KMS-11 (cell line): ENCODE data around the gene ALDH8A1.

Experiments
- H2AFZ ChIP-seq: fragments of 200-600 bp; sonication (generic); 2 replicates; pipeline ENCODE4 v1.6.1; 2016; ENCODE audit warnings: antibody characterized with exemption, mixed run types, low read depth
- H3K27ac ChIP-seq: fragments of 200-600 bp; sonication (generic); 2 replicates; pipeline ENCODE4 v1.6.1; 2016; ENCODE audit warnings: mild to moderate bottlenecking, mixed run types
- H3K27me3 ChIP-seq: fragments of 200-600 bp; sonication (generic); 2 replicates; pipeline ENCODE4 v1.6.1; 2017; ENCODE audit warnings: mild to moderate bottlenecking, low read depth, mixed run types, moderate library complexity; ENCODE audit not compliant: insufficient read depth
- H3K36me3 ChIP-seq: fragments of 200-600 bp; sonication (generic); 2 replicates; pipeline ENCODE4 v1.6.1; 2017; ENCODE audit warnings: mild to moderate bottlenecking, mixed run types; ENCODE audit not compliant: insufficient read depth
- H3K4me1 ChIP-seq: fragments of 200-600 bp; sonication (generic); 2 replicates; pipeline ENCODE4 v1.6.1; 2016; ENCODE audit warnings: mild to moderate bottlenecking, low read depth, mixed run types; ENCODE audit not compliant: poor library complexity, severe bottlenecking
- H3K4me2 ChIP-seq: fragments of 200-600 bp; sonication (generic); 2 replicates; pipeline ENCODE4 v1.7.0; 2016; ENCODE audit warnings: mild to moderate bottlenecking, mixed run types
- H3K4me3 ChIP-seq: fragments of 200-600 bp; sonication (generic); IDR thresholded peaks from 2 replicates; pipeline ENCODE4 v1.6.1; 2017; ENCODE audit warnings: low read depth, low read length, mixed read lengths; ENCODE audit not compliant: insufficient read depth
- H3K79me2 ChIP-seq: fragments of 200-600 bp; sonication (generic); 2 replicates; pipeline ENCODE4 v1.6.1; 2016; ENCODE audit warnings: low read depth, mixed run types; ENCODE audit not compliant: insufficient read depth
- H3K9ac ChIP-seq: fragments of 200-600 bp; sonication (generic); 2 replicates; pipeline ENCODE4 v1.6.1; 2016; ENCODE audit warnings: mild to moderate bottlenecking, mixed run types
- H4K20me1 ChIP-seq: fragments of 200-600 bp; sonication (generic); 2 replicates; pipeline ENCODE4 v1.6.1; 2016; ENCODE audit warnings: mild to moderate bottlenecking, mixed run types; ENCODE audit not compliant: insufficient read depth
- TF ChIP-seq, protein P1 (sequence below): fragments of 200-600 bp; sonication (generic); conservative IDR thresholded peaks from 2 replicates; pipeline ENCODE4 v1.6.1; 2017; ENCODE audit warnings: low read depth, mild to moderate bottlenecking, antibody characterized with exemption, low read length, moderate library complexity, mixed read lengths

Gene ALDH8A1

DNA sequence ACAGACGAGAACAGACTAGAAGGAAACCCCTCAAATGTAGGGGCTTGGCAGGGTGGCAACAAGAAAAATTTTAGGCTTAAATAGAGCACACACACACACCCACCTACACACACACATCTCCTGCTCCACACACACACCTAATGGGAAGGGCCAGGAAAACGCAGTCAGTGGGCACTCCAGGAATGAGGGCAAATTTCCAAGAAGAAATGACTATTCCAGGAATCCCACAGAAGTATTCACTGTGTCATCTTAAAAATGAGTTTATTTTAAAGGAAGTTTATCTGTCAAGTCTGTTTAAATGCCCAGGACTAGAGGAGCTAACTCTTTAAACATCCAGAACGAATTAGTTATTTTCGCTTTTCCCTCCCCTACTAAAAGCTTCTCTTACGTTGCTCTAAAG, 13.0 kb downstream of the ALDH8A1 start:
- TF ChIP-seq, protein P1, sequence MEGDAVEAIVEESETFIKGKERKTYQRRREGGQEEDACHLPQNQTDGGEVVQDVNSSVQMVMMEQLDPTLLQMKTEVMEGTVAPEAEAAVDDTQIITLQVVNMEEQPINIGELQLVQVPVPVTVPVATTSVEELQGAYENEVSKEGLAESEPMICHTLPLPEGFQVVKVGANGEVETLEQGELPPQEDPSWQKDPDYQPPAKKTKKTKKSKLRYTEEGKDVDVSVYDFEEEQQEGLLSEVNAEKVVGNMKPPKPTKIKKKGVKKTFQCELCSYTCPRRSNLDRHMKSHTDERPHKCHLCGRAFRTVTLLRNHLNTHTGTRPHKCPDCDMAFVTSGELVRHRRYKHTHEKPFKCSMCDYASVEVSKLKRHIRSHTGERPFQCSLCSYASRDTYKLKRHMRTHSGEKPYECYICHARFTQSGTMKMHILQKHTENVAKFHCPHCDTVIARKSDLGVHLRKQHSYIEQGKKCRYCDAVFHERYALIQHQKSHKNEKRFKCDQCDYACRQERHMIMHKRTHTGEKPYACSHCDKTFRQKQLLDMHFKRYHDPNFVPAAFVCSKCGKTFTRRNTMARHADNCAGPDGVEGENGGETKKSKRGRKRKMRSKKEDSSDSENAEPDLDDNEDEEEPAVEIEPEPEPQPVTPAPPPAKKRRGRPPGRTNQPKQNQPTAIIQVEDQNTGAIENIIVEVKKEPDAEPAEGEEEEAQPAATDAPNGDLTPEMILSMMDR = no peak
- H3K4me1 ChIP-seq = peaks cover 15% of the 10 kb centered on the region
- H3K79me2 ChIP-seq = no peaks in the 10 kb centered on the region
- H3K9ac ChIP-seq = no peak overlapping the region
- no peak overlapping the region for H3K4me2 ChIP-seq
- H3K36me3 ChIP-seq = no peaks in the 10 kb centered on the region
- H3K27ac ChIP-seq = no peak overlapping the region
- H3K27me3 ChIP-seq = no peaks in the 10 kb centered on the region
- no peaks in the 10 kb centered on the region for H4K20me1 ChIP-seq
- no peak overlapping the region for H3K4me3 ChIP-seq
- no peak overlapping the region for H2AFZ ChIP-seq

DNA sequence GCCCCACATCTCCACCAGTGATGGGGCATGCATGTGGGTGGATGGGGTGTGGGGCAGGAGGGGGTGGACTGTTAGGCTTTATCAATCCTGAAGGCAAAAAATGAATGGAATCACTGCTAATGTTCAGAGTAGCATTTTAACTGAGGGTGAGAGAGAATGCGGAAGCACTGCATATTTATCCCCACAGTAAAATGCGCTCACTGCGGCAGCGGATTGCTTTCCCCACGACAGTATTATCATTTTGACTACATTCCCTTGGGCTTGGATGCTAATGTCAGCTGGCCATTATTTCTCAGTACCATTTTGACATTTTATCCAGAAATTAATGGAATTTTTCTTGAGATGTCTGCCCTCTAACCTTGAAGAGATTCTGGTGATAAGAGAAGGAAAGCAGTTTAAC, 13.4 kb downstream of the ALDH8A1 start:
- H3K79me2 ChIP-seq = no peaks in the 10 kb centered on the region
- H3K4me1 ChIP-seq = peaks cover 15% of the 10 kb centered on the region
- H3K4me3 ChIP-seq = no peak overlapping the region
- no peak overlapping the region for H3K4me2 ChIP-seq
- no peak overlapping the region for H3K27ac ChIP-seq
- TF ChIP-seq, protein P1 = no peak
- H4K20me1 ChIP-seq = no peaks in the 10 kb centered on the region
- no peaks in the 10 kb centered on the region for H3K36me3 ChIP-seq
- H2AFZ ChIP-seq = no peak overlapping the region
- no peaks in the 10 kb centered on the region for H3K27me3 ChIP-seq
- no peak overlapping the region for H3K9ac ChIP-seq

DNA sequence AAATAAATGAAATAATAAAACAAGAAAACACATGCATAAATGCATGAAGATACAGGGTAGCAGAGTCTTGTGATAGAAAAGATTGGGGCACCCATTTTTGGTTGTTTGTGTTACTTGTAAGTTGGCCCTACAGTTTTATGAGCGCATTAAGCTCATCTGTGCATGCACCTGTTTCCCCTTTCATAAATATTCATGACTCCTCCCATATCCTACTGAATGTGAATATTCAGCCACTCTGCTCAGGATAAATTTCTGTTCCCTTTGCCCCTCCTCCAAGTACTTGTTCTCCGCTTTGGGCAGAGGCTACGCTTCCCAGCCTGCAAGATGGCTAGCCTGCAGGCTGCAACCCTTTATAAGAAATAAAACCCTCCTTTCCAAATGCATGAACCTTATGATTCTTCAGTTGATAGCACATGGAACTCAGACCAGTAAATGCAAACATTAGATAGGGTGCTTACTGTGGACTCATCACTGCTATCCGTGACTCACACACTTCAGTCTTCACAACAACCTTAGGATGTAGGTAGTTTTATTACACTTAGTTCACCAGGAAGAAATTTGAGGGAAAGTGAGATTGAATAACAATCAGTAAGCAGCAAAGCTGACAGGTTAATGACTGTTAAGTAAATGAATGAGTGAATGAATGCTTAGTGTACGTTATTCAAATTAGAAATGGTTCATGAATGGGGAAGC, 15.0 kb downstream of the ALDH8A1 start:
- Histone ChIP-seq H3K36me3 (no peaks in the 10 kb centered on the region), H3K27ac (no peak overlapping the region), H3K4me2 (no peak overlapping the region), H2AFZ (no peak overlapping the region), H3K4me1 (peaks cover 9% of the 10 kb centered on the region), H3K4me3 (no peak overlapping the region), H4K20me1 (no peaks in the 10 kb centered on the region), H3K27me3 (no peaks in the 10 kb centered on the region), H3K9ac (no peak overlapping the region), H3K79me2 (no peaks in the 10 kb centered on the region)
- TF ChIP-seq, protein P1 = no peak

DNA sequence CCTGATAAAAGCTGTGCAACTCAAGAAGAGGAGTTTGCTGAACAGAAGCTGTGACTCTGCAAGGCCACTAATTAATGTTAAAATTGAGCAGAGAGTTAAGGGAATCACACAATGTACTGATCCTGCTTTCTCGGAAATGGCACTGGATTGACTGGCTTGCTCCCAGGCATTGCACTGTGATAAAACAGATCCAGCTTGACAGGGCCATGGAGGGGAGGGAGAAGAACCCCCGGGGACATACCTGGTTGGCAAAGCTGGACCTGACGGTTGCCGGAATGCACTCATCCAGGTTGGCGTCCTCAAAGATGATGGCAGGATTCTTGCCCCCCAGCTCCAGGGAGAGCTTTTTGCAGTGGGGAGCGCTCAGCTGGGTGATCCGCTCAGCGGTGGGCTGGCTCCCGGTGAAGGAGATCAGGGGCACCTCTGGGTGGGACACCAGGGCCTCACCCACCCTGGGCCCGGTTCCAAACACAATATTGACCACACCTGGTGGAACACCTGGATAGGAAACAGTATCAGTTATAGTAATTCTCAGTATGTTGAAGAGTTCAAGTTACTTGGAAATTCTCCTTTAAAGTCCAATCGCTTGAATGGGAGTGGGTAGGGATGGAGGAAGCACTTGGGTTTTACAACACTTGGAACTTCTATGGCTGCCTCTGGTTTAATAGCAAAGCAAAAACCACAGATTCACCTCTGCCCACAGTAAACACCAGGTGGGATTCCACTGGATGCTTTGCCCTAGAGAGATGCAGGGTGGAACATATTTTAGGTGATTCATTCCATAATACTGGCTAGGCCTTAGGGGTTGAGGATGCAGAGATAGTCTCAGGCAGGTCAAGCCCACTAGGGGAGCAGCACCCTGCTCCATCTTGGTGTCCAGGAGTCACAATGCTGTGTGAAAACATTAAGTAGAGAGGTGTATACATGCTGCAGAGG, 17.1 kb downstream of the ALDH8A1 start:
- H3K4me2 ChIP-seq = no peak overlapping the region
- no peak overlapping the region for H3K9ac ChIP-seq
- H3K4me1 ChIP-seq = no peaks in the 10 kb centered on the region
- H3K4me3 ChIP-seq = no peak overlapping the region
- H3K27ac ChIP-seq = no peak overlapping the region
- H3K79me2 ChIP-seq = no peaks in the 10 kb centered on the region
- TF ChIP-seq, protein P1 = no peak
- H3K27me3 ChIP-seq = no peaks in the 10 kb centered on the region
- H3K36me3 ChIP-seq = no peaks in the 10 kb centered on the region
- H2AFZ ChIP-seq = no peak overlapping the region
- no peaks in the 10 kb centered on the region for H4K20me1 ChIP-seq
